Cerebellar cortex (tissue), 1 donor: Measurements from ENCODE around the gene GNB1L.

Source experiments
- DNase-seq: peaks from one replicate; pipeline ENCODE4 v3.0.0-alpha.2; 2015; ENCODE audit warnings: low spot score

The GNB1L gene

GRCh38 chr22:19854778-19855503 is at the start of gene GNB1L, which contains the start of gene RTL10:
GNB1L (minus strand) TSS chr22:19854874; CDS start chr22:19821355, 33,519 bp downstream.
RTL10 (minus strand) TSS chr22:19854874; CDS start chr22:19852261, 2,613 bp downstream.
- DNase-seq: peak; percentile 94

GRCh38 chr22:19904174-19904856 is 49.6 kb upstream of the GNB1L start:
- DNase-seq: peak; percentile 75

DNA sequence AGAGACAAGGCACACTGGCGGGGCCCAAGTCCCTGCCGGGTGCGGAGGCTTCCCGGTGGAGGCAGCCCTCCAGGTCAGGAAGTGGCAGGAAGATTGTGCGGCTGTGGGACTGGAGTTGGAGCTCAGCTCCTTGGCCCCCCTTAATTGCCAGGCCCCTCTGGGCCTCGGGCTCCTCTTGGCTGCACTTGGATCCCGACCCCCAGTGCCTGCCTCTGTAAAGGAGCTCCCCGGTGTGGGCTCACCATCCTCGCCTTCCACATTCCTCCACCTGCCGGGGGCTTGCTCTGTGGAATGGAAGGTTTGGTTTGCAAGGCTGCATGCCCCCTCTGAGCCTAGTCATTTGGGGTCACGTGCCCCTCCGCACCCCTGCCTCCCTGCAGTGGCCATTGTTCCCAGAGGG is 48.8 kb upstream of the GNB1L start:
- no peak for DNase-seq

- no peak for DNase-seq
These were observed 48.4 kb upstream of the GNB1L start for GRCh38 chr22:19903031-19903430.

DNA sequence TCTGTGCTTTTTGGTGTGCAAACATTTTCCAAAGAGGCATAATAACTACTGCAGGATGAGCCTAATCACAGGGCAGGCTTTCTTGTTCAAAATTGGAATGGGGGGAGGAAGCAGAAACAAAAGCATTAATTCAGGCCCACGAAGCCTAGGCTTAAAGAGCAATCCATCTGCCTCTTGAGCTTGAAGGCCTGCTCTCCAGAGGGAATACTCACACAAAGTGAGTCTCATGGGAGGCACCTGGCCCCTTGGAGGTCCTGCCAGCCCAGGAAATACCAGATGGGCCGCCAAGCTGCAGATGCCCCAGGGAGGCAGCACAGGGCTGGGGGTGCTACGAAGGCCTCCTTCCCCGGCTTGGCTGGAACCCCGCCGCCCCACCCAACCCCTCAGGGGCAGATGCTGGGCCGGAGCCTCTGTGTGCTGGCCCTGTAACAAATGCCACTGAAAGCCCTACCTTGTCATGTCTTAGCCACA is 47.6 kb upstream of the GNB1L start:
- DNase-seq: no peak

GRCh38 chr22:19901577-19902244 is 47.0 kb upstream of the GNB1L start:
- no peak for DNase-seq

- DNase-seq: no peak
These were observed 46.2 kb upstream of the GNB1L start for GRCh38 chr22:19900707-19901436.

DNA sequence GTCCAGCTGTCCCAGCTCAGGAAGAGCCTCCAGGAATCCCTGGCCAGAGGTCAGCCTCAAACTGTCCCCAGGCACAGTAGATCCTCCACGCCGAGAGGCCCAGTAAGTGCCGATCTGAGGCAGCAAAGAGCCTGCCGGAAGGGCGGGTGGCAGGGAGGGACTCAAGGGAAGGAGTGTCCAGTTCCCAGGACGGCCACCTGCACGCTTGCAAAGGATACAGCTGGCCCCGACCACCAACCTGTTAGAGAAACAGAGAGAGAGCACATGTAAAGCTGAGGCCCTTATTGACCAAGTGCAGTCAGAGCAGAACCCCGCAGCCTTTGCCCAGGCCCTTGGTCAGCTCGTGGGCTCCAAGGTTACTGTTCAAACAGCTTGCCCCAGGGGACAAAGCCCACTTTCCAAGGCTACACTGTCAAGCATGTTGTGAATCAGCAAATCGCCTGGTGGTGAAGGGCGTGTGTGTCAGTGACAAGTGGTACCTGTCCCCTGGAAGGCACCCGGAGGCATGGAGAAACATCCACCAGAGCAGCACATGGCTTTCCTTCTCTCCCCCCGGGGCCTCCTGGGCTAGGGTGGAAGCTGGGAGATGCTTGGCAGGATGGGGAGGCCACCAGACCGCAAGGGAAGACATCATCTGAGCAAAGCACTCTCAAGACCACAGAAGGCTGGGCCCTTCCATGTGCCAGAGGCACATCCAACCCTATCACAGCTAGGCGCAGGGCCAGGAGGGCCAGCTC is 44.3 kb upstream of the GNB1L start:
- no peak for DNase-seq

DNA sequence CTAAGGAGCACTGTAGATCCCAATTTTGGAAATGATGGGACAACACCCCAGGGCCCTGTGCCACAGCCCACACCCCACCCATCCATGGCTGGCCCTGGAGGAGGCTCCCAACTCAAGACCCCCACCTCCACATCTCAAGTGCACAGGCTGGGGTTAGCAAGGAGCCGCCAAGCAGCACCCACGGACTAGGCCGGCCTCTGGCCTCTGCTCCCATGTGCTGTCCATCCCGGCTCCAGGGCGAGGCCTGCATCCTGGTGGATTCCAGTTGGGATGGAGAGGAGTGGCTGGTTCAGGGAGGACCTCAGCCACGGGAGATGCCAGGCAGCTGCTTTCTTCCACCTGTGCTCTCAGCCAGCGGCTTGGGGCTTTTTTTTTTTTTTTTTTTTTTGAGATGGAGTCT is 43.5 kb upstream of the GNB1L start:
- DNase-seq: no peak

- DNase-seq: no peak
These were observed 43.1 kb upstream of the GNB1L start for GRCh38 chr22:19897726-19898125.

- DNase-seq: peak; percentile 50
These were observed 42.1 kb upstream of the GNB1L start for GRCh38 chr22:19896665-19897355.

DNA sequence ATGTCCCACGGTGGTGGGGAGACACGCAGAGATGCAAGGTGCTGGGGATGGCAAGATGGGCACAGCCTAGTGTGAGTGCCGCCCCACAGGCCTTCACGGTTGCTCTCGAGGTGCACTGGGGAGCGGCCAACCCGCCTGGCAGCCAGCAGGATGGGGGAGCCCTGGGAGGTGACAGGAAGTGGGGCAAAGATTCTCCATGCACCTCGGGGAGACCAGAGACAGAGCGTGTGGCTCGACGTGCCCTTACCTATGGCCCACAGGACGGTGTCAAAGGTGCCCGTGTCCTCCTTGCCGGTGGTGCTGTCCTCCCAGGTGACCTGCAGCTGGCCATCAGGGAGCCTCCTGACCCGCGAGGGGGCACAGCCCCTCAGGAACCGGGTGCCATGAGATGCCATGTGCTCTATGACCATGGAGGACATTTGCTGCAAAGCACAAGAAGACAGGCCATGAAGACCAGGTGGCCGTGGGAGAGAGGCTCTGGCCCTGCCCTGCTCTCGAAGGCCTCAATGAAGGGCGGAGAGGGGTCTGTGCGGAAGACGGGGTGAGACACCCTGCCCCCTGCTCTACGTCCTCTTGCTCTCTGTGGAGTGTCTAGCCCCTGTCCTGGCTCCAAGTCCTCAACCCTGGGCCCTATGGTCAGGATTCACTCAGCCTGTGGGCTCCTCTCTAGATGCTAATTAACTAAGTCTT is 40.6 kb upstream of the GNB1L start:
- DNase-seq: no peak

- no peak for DNase-seq
These were observed 38.7 kb upstream of the GNB1L start for GRCh38 chr22:19893363-19893762.

DNA sequence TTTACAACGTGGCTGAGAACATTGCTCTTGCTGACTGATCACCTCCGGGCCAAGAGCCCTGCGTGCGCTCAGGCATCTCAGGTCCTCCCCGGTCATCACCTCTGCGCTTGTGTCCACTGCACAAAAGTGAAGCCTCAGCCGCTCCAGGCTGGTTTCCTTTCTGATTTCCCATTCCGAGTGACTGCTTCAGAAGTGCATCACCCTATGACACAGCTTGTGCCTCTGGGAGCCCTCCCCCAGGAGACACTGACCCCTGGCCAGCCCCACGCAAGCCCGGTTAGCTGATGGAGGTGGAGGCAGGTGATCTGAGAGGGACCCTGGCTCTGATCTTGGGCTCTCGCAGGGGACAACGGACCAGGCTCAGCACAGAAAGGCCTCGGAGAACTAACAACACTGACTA is 38.3 kb upstream of the GNB1L start:
- no peak for DNase-seq

- no peak for DNase-seq
These were observed 37.7 kb upstream of the GNB1L start for GRCh38 chr22:19892257-19892879.

GRCh38 chr22:19891317-19892256 is 36.9 kb upstream of the GNB1L start:
- DNase-seq: peak; percentile 36

DNA sequence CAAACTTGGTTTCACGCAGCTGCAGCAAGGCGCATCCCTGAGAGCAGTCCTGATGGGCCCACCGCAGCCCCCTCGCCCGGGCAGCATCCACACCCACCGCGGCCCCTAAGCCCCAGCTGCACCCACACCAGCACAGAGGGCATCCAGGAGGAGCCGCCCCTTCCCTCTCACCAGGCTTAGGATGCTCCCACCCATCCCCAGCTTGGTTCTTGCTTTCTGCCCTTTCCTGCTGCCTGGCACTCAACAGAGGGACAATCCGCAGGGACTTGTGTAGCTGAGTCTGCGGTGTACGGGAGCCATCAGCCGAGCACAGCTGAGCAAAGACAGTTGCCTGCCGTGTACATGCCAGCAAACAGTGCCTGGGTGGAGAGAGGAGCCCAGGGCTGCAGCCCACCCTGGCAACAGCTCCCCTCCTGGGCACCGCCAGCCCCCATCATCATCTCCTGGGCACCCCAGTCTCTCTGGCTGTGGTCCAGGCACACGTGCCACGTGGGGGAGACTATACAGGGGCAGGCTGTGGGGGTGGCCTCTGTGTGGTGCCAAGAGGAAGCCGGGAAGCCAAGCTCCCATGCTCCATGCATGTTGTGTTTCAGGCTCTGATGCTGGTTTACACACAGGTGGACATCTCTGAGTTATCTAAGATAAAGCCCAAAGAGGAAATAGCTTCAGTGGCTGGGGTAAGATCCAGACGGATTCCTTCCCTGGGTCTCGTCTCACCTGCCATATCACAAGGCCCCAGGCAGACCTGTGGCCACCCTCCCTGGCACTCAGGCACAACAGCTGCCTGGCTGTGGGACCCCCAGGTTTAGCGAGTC is 36.0 kb upstream of the GNB1L start:
- DNase-seq: no peak

DNA sequence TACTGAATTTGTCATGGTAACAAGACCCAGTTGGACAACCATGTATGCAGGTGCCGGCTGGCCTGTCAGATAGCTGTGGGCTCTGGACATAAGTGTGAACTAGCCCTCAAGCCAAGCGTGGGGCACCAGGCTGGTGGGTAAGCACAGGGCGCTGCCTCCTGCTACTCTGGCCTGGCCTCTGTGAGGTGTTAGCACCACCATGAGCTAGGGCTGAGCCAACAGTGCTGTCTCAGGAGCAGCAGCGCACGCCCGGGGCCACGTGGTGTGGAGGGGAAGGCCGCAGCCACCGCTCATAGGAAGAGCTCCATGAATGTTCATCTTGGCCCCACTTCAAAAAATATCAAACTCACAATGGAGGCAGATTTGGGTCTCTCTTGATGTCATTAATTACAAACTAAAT is 35.3 kb upstream of the GNB1L start:
- no peak for DNase-seq
